Mesenchymal stem cell (in vitro differentiated cells and primary cell): Measurements from ENCODE around the gene TP53BP2.
A peak's percentile ranks its signal among the peaks of the same experiment; 100 is the strongest.
"Not testable (repeated sequence)": the region's sequence is repeated elsewhere in the genome, so short reads cannot be mapped to it uniquely, and the experiment has no call there.

Experiments
- DNase-seq: peaks from one replicate; pipeline ENCODE4 v3.0.0-alpha.2; 2013
- H2AFZ ChIP-seq: one replicate; pipeline ENCODE4 v1.6.1; 2013; ENCODE audit warnings: low read depth, mild to moderate bottlenecking, control low read depth, inconsistent platforms, low read length, moderate library complexity
- H2AK5ac ChIP-seq: 2 replicates; pipeline ENCODE4 v1.6.1; 2013; ENCODE audit warnings: low read length, moderate library complexity, mild to moderate bottlenecking, inconsistent platforms; ENCODE audit not compliant: severe bottlenecking
- H2BK120ac ChIP-seq: one replicate; pipeline ENCODE4 v1.6.1; 2013; ENCODE audit warnings: low read depth, mild to moderate bottlenecking, inconsistent platforms, low read length, moderate library complexity
- H2BK12ac ChIP-seq, 2 experiments: one replicate each; pipeline ENCODE4 v1.6.1; 2013; ENCODE audit warnings: inconsistent platforms in 2 of 2, low read length in 2 of 2, mild to moderate bottlenecking in 2 of 2, moderate library complexity in 2 of 2, control low read depth in 1 of 2
- H2BK15ac ChIP-seq: one replicate; pipeline ENCODE4 v1.6.1; 2013; ENCODE audit warnings: mild to moderate bottlenecking, low read depth, inconsistent platforms; ENCODE audit not compliant: poor library complexity, severe bottlenecking
- H2BK5ac ChIP-seq: 2 replicates; pipeline ENCODE4 v1.6.1; 2013; ENCODE audit warnings: low read depth, mild to moderate bottlenecking, low read length, control low read depth, inconsistent platforms; ENCODE audit not compliant: poor library complexity, severe bottlenecking
- H3K14ac ChIP-seq, 2 experiments: one replicate each; pipeline ENCODE4 v1.6.1; 2013; ENCODE audit warnings: inconsistent platforms in 2 of 2, low read length in 2 of 2, control low read depth in 1 of 2, mild to moderate bottlenecking in 1 of 2, moderate library complexity in 1 of 2
- H3K18ac ChIP-seq, 2 experiments: one replicate each; pipeline ENCODE4 v1.6.1; 2013; ENCODE audit warnings: inconsistent platforms in 2 of 2, low read length in 2 of 2, control low read depth in 1 of 2, low read depth in 1 of 2, mild to moderate bottlenecking in 1 of 2
- H3K23ac ChIP-seq, 2 experiments: one replicate each; pipeline ENCODE4 v1.6.1; 2013; ENCODE audit warnings: inconsistent platforms in 2 of 2, low read length in 2 of 2, mild to moderate bottlenecking in 2 of 2, moderate library complexity in 2 of 2, control low read depth in 1 of 2
- H3K27ac ChIP-seq: 2 replicates; pipeline ENCODE4 v1.5.1; 2013; ENCODE audit warnings: mild to moderate bottlenecking, moderate library complexity, low read length, control low read depth, inconsistent platforms; ENCODE audit not compliant: poor library complexity, severe bottlenecking
- H3K27me3 ChIP-seq, 2 experiments: 2 replicates each; pipeline versions ENCODE4 v1.6.1 to v1.7.0; 2013; ENCODE audit warnings: low read length in 2 of 2, mild to moderate bottlenecking in 2 of 2, moderate library complexity in 2 of 2, control low read depth in 1 of 2, inconsistent platforms in 1 of 2; ENCODE audit not compliant: control insufficient read depth in 1 of 2, insufficient read depth in 1 of 2
- H3K36me3 ChIP-seq, 2 experiments: 2 replicates each; pipeline versions ENCODE4 v1.6.1 to v1.7.0; 2013; ENCODE audit warnings: low read length in 2 of 2, control low read depth in 1 of 2, inconsistent platforms in 1 of 2, low read depth in 1 of 2, mild to moderate bottlenecking in 1 of 2; ENCODE audit not compliant: insufficient read depth in 2 of 2, control insufficient read depth in 1 of 2
- H3K4ac ChIP-seq, 2 experiments: one replicate each; pipeline ENCODE4 v1.6.1; 2013; ENCODE audit warnings: inconsistent platforms in 2 of 2, low read length in 2 of 2, mild to moderate bottlenecking in 2 of 2, moderate library complexity in 2 of 2, control low read depth in 1 of 2, low read depth in 1 of 2
- H3K4me1 ChIP-seq: 2 replicates; pipeline ENCODE4 v1.6.1; 2013; ENCODE audit warnings: low read depth, low read length, control low read depth; ENCODE audit not compliant: control insufficient read depth, insufficient read depth
- H3K4me2 ChIP-seq: 2 replicates; pipeline ENCODE4 v1.6.1; 2013; ENCODE audit warnings: low read length, mild to moderate bottlenecking, inconsistent platforms; ENCODE audit not compliant: poor library complexity, severe bottlenecking
- H3K4me3 ChIP-seq, 2 experiments: 2 replicates each; pipeline versions ENCODE4 v1.5.1 to v1.7.0; 2013; ENCODE audit warnings: low read length in 2 of 2, mild to moderate bottlenecking in 2 of 2, control low read depth in 1 of 2, low read depth in 1 of 2; ENCODE audit not compliant: insufficient read depth in 1 of 2
- H3K79me1 ChIP-seq: replicated peaks from 2 replicates; pipeline ENCODE4 v1.6.1; 2013; ENCODE audit warnings: mild to moderate bottlenecking, control low read depth, low read length, inconsistent platforms; ENCODE audit not compliant: poor library complexity, severe bottlenecking
- H3K9ac ChIP-seq: 2 replicates; pipeline ENCODE4 v1.7.0; 2013; ENCODE audit warnings: mild to moderate bottlenecking, low read length, moderate library complexity
- H3K9me3 ChIP-seq: 2 replicates; pipeline ENCODE4 v1.7.0; 2013; ENCODE audit warnings: mild to moderate bottlenecking, low read length; ENCODE audit not compliant: control insufficient read depth
- H4K8ac ChIP-seq: one replicate; pipeline ENCODE4 v1.6.1; 2013; ENCODE audit warnings: inconsistent platforms, mild to moderate bottlenecking, low read length, moderate library complexity
- H4K91ac ChIP-seq: one replicate; pipeline ENCODE4 v1.6.1; 2013; ENCODE audit warnings: mild to moderate bottlenecking, low read length, inconsistent platforms
- WGBS: methylation state at CpG from one replicate; pipeline ENCODE4 v1.1.7; 2013; ENCODE audit warnings: mixed read lengths; 5-methylcytosine and 5-hydroxymethylcytosine counted together

TP53BP2 gene

GRCh38 chr1:223811634-223812101 lies 34.1 kb downstream of the TP53BP2 start:
- Histone ChIP-seq H3K4me2 (no peak overlapping the region), H3K14ac (no peak overlapping the region), H3K4me3 (no peak overlapping the region), H2AFZ (no peak overlapping the region), H3K4me1 (peaks cover 5% of the 10 kb centered on the region), H4K91ac (no peak overlapping the region), H2AK5ac (no peak overlapping the region), H3K79me1 (peaks cover 12% of the 10 kb centered on the region), H3K9me3 (peaks cover 6% of the 10 kb centered on the region), H3K27ac (no peak overlapping the region), H2BK5ac (no peak overlapping the region), H3K36me3 (peaks cover 14 to 46% of the 10 kb centered on the region in 2 experiments), H2BK12ac (no peak overlapping the region), H2BK15ac (no peak overlapping the region), H2BK120ac (no peak overlapping the region), H4K8ac (no peak overlapping the region), H3K18ac (no peak overlapping the region), H3K4ac (no peak overlapping the region), H3K27me3 (no peaks in the 10 kb centered on the region), H3K23ac (no peak overlapping the region), H3K9ac (peak overlapping the region; percentile 5)
- 75% methylated on average over 3 of the region's 3 CpGs for WGBS
- peak; percentile 64 for DNase-seq

GRCh38 chr1:223810586-223810985 lies 35.2 kb downstream of the TP53BP2 start:
- Histone ChIP-seq H3K36me3 (peaks cover 17 to 57% of the 10 kb centered on the region in 2 experiments), H3K4me3 (no peak overlapping the region), H3K27ac (peak overlapping the region; percentile 73), H2AK5ac (no peak overlapping the region), H3K14ac (no peak overlapping the region), H2BK5ac (no peak overlapping the region), H3K9me3 (peaks cover 6% of the 10 kb centered on the region), H2BK120ac (no peak overlapping the region), H2BK12ac (no peak overlapping the region), H3K9ac (peak overlapping the region; percentile 5), H4K91ac (no peak overlapping the region), H4K8ac (no peak overlapping the region), H3K27me3 (no peaks in the 10 kb centered on the region), H2BK15ac (no peak overlapping the region), H3K4me2 (no peak overlapping the region), H2AFZ (no peak overlapping the region), H3K79me1 (peaks cover 17% of the 10 kb centered on the region), H3K4ac (no peak overlapping the region), H3K4me1 (peaks cover 5% of the 10 kb centered on the region), H3K23ac (no peak overlapping the region), H3K18ac (no peak overlapping the region)
- DNase-seq: no peak
- WGBS: 20% methylated on average over 1 of the region's 2 CpGs

DNA sequence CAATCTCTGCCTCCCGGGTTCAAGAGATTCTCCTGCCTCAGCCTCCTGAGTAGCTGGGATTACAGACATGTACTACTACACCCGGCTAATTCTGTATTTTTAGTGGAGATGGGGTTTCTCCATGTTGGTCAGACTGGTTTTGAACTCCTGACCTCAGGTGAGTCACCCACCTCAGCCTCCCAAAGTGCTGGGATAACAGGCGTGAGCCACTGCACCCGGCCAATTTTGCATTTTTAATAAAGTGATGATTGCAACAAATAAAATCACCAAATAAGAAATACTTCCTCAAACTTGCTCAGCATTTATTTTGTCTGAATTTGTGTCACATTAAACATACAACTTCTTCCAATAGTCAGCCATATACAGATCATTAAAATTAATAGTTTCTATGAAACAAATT lies 35.8 kb downstream of the TP53BP2 start:
- not testable (repeated sequence) for H2BK12ac ChIP-seq

DNA sequence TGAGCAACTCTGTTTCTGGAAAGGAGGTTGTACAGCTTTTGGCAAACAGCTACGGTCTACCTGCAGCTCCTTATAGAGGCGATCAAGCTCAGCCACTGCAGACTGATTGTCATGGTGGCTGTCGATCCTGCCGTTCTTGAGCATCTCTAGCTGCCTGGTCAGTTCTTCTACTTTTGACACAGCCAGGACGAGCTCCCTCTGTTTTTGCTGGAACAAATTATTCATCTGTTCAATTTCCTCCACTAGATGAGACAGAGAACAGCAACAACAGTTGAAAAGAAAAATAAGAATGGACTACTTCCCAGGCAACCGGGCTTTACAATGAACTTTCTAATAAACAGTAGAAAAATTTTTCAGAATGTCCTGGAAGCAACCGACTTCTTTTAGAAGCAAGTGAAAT lies 42.5 kb downstream of the TP53BP2 start:
- Histone ChIP-seq H3K4me3 (no peak overlapping the region), H3K36me3 (peaks cover 24 to 91% of the 10 kb centered on the region in 2 experiments), H2BK15ac (no peak overlapping the region), H3K79me1 (peaks cover 30% of the 10 kb centered on the region), H2AK5ac (no peak overlapping the region), H2BK5ac (no peak overlapping the region), H3K18ac (no peak overlapping the region), H3K23ac (no peak overlapping the region), H3K27me3 (no peaks in the 10 kb centered on the region), H2AFZ (no peak overlapping the region), H3K14ac (no peak overlapping the region), H3K4me1 (no peaks in the 10 kb centered on the region), H3K4ac (no peak overlapping the region), H2BK120ac (no peak overlapping the region), H2BK12ac (no peak overlapping the region), H3K9ac (no peak overlapping the region), H3K27ac (no peak overlapping the region), H3K9me3 (peaks cover 6% of the 10 kb centered on the region), H4K91ac (no peak overlapping the region), H3K4me2 (no peak overlapping the region), H4K8ac (no peak overlapping the region)
- 94% methylated on average over 6 of the region's 7 CpGs for WGBS
- DNase-seq: no peak

More for the DNA sequence above, 35.8 kb downstream of the TP53BP2 start:
- WGBS: 91% methylated on average over 4 of the region's 4 CpGs
- H2BK15ac ChIP-seq, DNase-seq, H3K14ac ChIP-seq, H3K4ac ChIP-seq, H3K4me3 ChIP-seq, H2AK5ac ChIP-seq, H4K91ac ChIP-seq, H2BK120ac ChIP-seq, H3K9me3 ChIP-seq, H3K27me3 ChIP-seq, H2AFZ ChIP-seq, H2BK5ac ChIP-seq, H4K8ac ChIP-seq, H3K18ac ChIP-seq, H3K4me1 ChIP-seq, H3K4me2 ChIP-seq, H3K23ac ChIP-seq: not testable (repeated sequence)
- peak overlapping the region; percentile 74 for H3K27ac ChIP-seq
- peaks cover 17 to 64% of the 10 kb centered on the region in 2 experiments for H3K36me3 ChIP-seq
- H3K9ac ChIP-seq: peak overlapping the region; percentile 5
- H3K79me1 ChIP-seq: peaks cover 23% of the 10 kb centered on the region
